Measurements from ENCODE around the gene PAXX. TPM values are rescaled to one million over a fixed set of nuclear protein-coding genes. Genes with fewer than 3 reads are reported as not detected.

Gene PAXX
- polyA plus RNA-seq, 10 donors = 11.8 to 28.5 (median 21.6) TPM

Other genes starting within 250 kb of the PAXX start
- 10 to 100 TPM in 3 of 10 donors, 1 to 10 TPM in 7; 2.4 to 17.8 (median 8.8) TPM for gene LCN10, start 249.5 kb upstream of the PAXX start, polyA plus RNA-seq (ENCODE audit: insufficient read length in 10 of 10)
- gene LCN6, start 243.9 kb upstream of the PAXX start, polyA plus RNA-seq (ENCODE audit: insufficient read length in 10 of 10) = under 1 TPM in 1 of 10 donors, not detected in 9; 0.33 TPM
- 10 to 100 TPM in 2 of 10 donors, 1 to 10 TPM in 8; 1.1 to 10.8 (median 7.8) TPM for gene LCN8, start 234.2 kb upstream of the PAXX start, polyA plus RNA-seq (ENCODE audit: insufficient read length in 10 of 10)
- under 1 TPM; 0.22 to 0.95 (median 0.52) TPM for gene LCN15, start 227.9 kb upstream of the PAXX start, polyA plus RNA-seq (ENCODE audit: insufficient read length in 10 of 10)
- gene TMEM141, start 201.1 kb upstream of the PAXX start, polyA plus RNA-seq (ENCODE audit: insufficient read length in 10 of 10) = 10 to 100 TPM; 24.8 to 43.7 (median 34.1) TPM
- gene CCDC183, start 196.1 kb upstream of the PAXX start, polyA plus RNA-seq (ENCODE audit: insufficient read length in 10 of 10) = 1 to 10 TPM; 1.1 to 3.3 (median 1.9) TPM
- 10 to 100 TPM; 41.0 to 59.7 (median 50.7) TPM for gene RABL6, start 184.5 kb upstream of the PAXX start, polyA plus RNA-seq (ENCODE audit: insufficient read length in 10 of 10)
- gene AJM1, start 149.9 kb upstream of the PAXX start, polyA plus RNA-seq (ENCODE audit: insufficient read length in 10 of 10) = 1 to 10 TPM; 1.3 to 2.1 (median 1.7) TPM
- gene PHPT1, start 143.0 kb upstream of the PAXX start, polyA plus RNA-seq (ENCODE audit: insufficient read length in 10 of 10) = 100 to 1,000 TPM in 4 of 10 donors, 10 to 100 TPM in 6; 63.9 to 118 (median 81.7) TPM
- 1 to 10 TPM; 2.0 to 5.6 (median 3.9) TPM for gene MAMDC4, start 140.1 kb upstream of the PAXX start, polyA plus RNA-seq (ENCODE audit: insufficient read length in 10 of 10)
- gene EDF1, start 126.1 kb upstream of the PAXX start, polyA plus RNA-seq (ENCODE audit: insufficient read length in 10 of 10) = 100 to 1,000 TPM; 236 to 394 (median 310) TPM
- gene TRAF2, start 105.9 kb upstream of the PAXX start, polyA plus RNA-seq (ENCODE audit: insufficient read length in 10 of 10) = 10 to 100 TPM in 2 of 10 donors, 1 to 10 TPM in 8; 8.1 to 10.7 (median 9.6) TPM
- 10 to 100 TPM; 27.4 to 47.9 (median 34.4) TPM for gene FBXW5, start 47.7 kb upstream of the PAXX start, polyA plus RNA-seq (ENCODE audit: insufficient read length in 10 of 10)
- 1 to 10 TPM in 1 of 10 donors, under 1 TPM in 8, not detected in 1; 0.29 to 1.0 (median 0.51) TPM for gene C8G, start 47.2 kb upstream of the PAXX start, polyA plus RNA-seq (ENCODE audit: insufficient read length in 10 of 10)
- 1 to 10 TPM in 3 of 10 donors, under 1 TPM in 7; 0.25 to 1.2 (median 0.68) TPM for gene LCN12, start 40.1 kb upstream of the PAXX start, polyA plus RNA-seq (ENCODE audit: insufficient read length in 10 of 10)
- 10 to 100 TPM in 8 of 10 donors, 1 to 10 TPM in 2; 2.3 to 36.3 (median 17.1) TPM for gene PTGDS, start 14.9 kb upstream of the PAXX start, polyA plus RNA-seq (ENCODE audit: insufficient read length in 10 of 10)
- gene LCNL1, start 9.4 kb upstream of the PAXX start, polyA plus RNA-seq (ENCODE audit: insufficient read length in 10 of 10) = 1 to 10 TPM in 3 of 10 donors, under 1 TPM in 7; 0.14 to 1.1 (median 0.66) TPM
- gene CLIC3, start 4.1 kb downstream of the PAXX start, polyA plus RNA-seq (ENCODE audit: insufficient read length in 10 of 10) = 1 to 10 TPM in 2 of 10 donors, under 1 TPM in 6, not detected in 2; 0.28 to 4.7 (median 0.54) TPM
- 10 to 100 TPM; 11.5 to 18.7 (median 16.7) TPM for gene ABCA2, start 35.8 kb downstream of the PAXX start, polyA plus RNA-seq (ENCODE audit: insufficient read length in 10 of 10)
- under 1 TPM in 4 of 10 donors, not detected in 6; 0.10 to 0.48 (median 0.12) TPM for gene FUT7, start 39.7 kb downstream of the PAXX start, polyA plus RNA-seq (ENCODE audit: insufficient read length in 10 of 10)
- 10 to 100 TPM; 28.5 to 53.0 (median 38.4) TPM for gene NPDC1, start 53.8 kb downstream of the PAXX start, polyA plus RNA-seq (ENCODE audit: insufficient read length in 10 of 10)
- 10 to 100 TPM in 6 of 10 donors, 1 to 10 TPM in 4; 7.5 to 16.5 (median 12.1) TPM for gene ENTPD2, start 61.6 kb downstream of the PAXX start, polyA plus RNA-seq (ENCODE audit: insufficient read length in 10 of 10)
- 1 to 10 TPM; 1.9 to 7.1 (median 3.9) TPM for gene SAPCD2, start 78.1 kb downstream of the PAXX start, polyA plus RNA-seq (ENCODE audit: insufficient read length in 10 of 10)
- gene UAP1L1, start 85.1 kb downstream of the PAXX start, polyA plus RNA-seq (ENCODE audit: insufficient read length in 10 of 10) = 1 to 10 TPM; 1.5 to 3.0 (median 2.0) TPM
- 10 to 100 TPM; 31.3 to 54.4 (median 41.1) TPM for gene MAN1B1, start 94.6 kb downstream of the PAXX start, polyA plus RNA-seq (ENCODE audit: insufficient read length in 10 of 10)
- 10 to 100 TPM; 21.9 to 43.1 (median 28.8) TPM for gene DPP7, start 122.3 kb downstream of the PAXX start, polyA plus RNA-seq (ENCODE audit: insufficient read length in 10 of 10)
- gene GRIN1, start 146.7 kb downstream of the PAXX start, polyA plus RNA-seq (ENCODE audit: insufficient read length in 10 of 10) = under 1 TPM in 2 of 10 donors, not detected in 8; 0.07 TPM
- gene LRRC26, start 177.6 kb downstream of the PAXX start, polyA plus RNA-seq (ENCODE audit: insufficient read length in 10 of 10) = not detected
- not detected for gene TMEM210, start 179.6 kb downstream of the PAXX start, polyA plus RNA-seq (ENCODE audit: insufficient read length in 10 of 10)
- gene ANAPC2, start 196.1 kb downstream of the PAXX start, polyA plus RNA-seq (ENCODE audit: insufficient read length in 10 of 10) = 10 to 100 TPM; 21.2 to 36.5 (median 29.2) TPM
- gene SSNA1, start 196.3 kb downstream of the PAXX start, polyA plus RNA-seq (ENCODE audit: insufficient read length in 10 of 10) = 10 to 100 TPM; 38.2 to 72.0 (median 49.6) TPM
- gene TPRN, start 208.3 kb downstream of the PAXX start, polyA plus RNA-seq (ENCODE audit: insufficient read length in 10 of 10) = 10 to 100 TPM in 2 of 10 donors, 1 to 10 TPM in 8; 5.8 to 10.9 (median 7.8) TPM
- 10 to 100 TPM; 30.3 to 36.7 (median 32.2) TPM for gene TMEM203, start 213.2 kb downstream of the PAXX start, polyA plus RNA-seq (ENCODE audit: insufficient read length in 10 of 10)
- gene NDOR1, start 213.3 kb downstream of the PAXX start, polyA plus RNA-seq (ENCODE audit: insufficient read length in 10 of 10) = 10 to 100 TPM in 1 of 10 donors, 1 to 10 TPM in 9; 3.8 to 10.6 (median 6.9) TPM
- 1 to 10 TPM; 1.8 to 4.5 (median 2.4) TPM for gene RNF208, start 229.8 kb downstream of the PAXX start, polyA plus RNA-seq (ENCODE audit: insufficient read length in 10 of 10)
- gene CYSRT1, start 232.8 kb downstream of the PAXX start, polyA plus RNA-seq (ENCODE audit: insufficient read length in 10 of 10) = 1 to 10 TPM in 9 of 10 donors, under 1 TPM in 1; 0.93 to 3.3 (median 2.0) TPM
- 1 to 10 TPM in 7 of 10 donors, under 1 TPM in 3; 0.80 to 3.4 (median 1.5) TPM for gene RNF224, start 235.1 kb downstream of the PAXX start, polyA plus RNA-seq (ENCODE audit: insufficient read length in 10 of 10)
- gene SLC34A3, start 238.5 kb downstream of the PAXX start, polyA plus RNA-seq (ENCODE audit: insufficient read length in 10 of 10) = 1 to 10 TPM in 5 of 10 donors, under 1 TPM in 5; 0.29 to 2.0 (median 0.89) TPM
- gene TUBB4B, start 248.9 kb downstream of the PAXX start, polyA plus RNA-seq (ENCODE audit: insufficient read length in 10 of 10) = 100 to 1,000 TPM; 125 to 258 (median 160) TPM